Measurements from ENCODE around the gene ABTB1.

Gene ABTB1

DNA sequence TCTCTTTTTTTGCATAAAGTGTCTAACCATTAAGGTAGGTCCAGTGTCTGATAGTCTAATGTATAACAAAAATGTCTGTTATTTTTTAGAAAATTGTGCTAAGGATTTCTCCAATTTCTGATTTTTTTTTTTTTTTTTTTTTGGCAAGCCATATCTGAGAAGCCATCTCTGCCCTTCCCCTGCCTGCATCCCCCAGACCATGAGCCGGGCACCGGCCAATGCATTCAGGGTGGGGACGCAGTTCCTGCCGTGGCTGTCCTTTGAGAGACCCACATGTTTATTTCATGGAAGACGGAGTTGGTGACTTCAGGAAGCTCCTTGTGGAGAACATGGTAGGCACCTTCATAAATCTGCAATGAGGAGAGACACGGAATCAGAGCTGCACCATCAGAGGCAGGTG is 19.2 kb downstream of the ABTB1 start:
- H3K4me3 ChIP-seq (ENCODE audit: low read depth, low read length) = no peak overlapping the region
- TF ChIP-seq CTCF (IDR thresholded peaks at IDR 0.05; ENCODE audit: low read depth, low read length) = no peak
- H3K36me3 ChIP-seq = no peaks in the 10 kb centered on the region
- peaks cover 5% of the 10 kb centered on the region for H3K4me1 ChIP-seq
- no peaks in the 10 kb centered on the region for H3K9me3 ChIP-seq
- no peaks in the 10 kb centered on the region for H3K27me3 ChIP-seq
- DNase-seq = peak; percentile 2

GRCh38 chr3:127692501-127693335 is 20.0 kb downstream of the ABTB1 start:
- no peak for TF ChIP-seq CTCF (IDR thresholded peaks at IDR 0.05; ENCODE audit: low read depth, low read length)
- no peaks in the 10 kb centered on the region for H3K27me3 ChIP-seq
- no peak overlapping the region for H3K4me3 ChIP-seq (ENCODE audit: low read depth, low read length)
- no peaks in the 10 kb centered on the region for H3K36me3 ChIP-seq
- peaks cover 9% of the 10 kb centered on the region for H3K4me1 ChIP-seq
- no peaks in the 10 kb centered on the region for H3K9me3 ChIP-seq
- DNase-seq = peak; percentile 3

- DNase-seq = peak; percentile 2
- Histone ChIP-seq H3K27me3 (no peaks in the 10 kb centered on the region), H3K9me3 (no peaks in the 10 kb centered on the region), H3K36me3 (no peaks in the 10 kb centered on the region), H3K4me1 (peaks cover 16% of the 10 kb centered on the region), H3K4me3 (ENCODE audit: low read depth, low read length) (no peak overlapping the region)
- no peak for TF ChIP-seq CTCF (IDR thresholded peaks at IDR 0.05; ENCODE audit: low read depth, low read length)
Observed at GRCh38 chr3:127693336-127693843, 20.6 kb downstream of the ABTB1 start.

- peak; percentile 60 for TF ChIP-seq CTCF (IDR thresholded peaks at IDR 0.05; ENCODE audit: low read depth, low read length)
- Histone ChIP-seq H3K4me1 (peaks cover 16% of the 10 kb centered on the region), H3K9me3 (no peaks in the 10 kb centered on the region), H3K36me3 (no peaks in the 10 kb centered on the region), H3K4me3 (ENCODE audit: low read depth, low read length) (no peak overlapping the region), H3K27me3 (no peaks in the 10 kb centered on the region)
- peak; percentile 77 for DNase-seq
Observed at GRCh38 chr3:127694467-127695215, 21.9 kb downstream of the ABTB1 start.

DNA sequence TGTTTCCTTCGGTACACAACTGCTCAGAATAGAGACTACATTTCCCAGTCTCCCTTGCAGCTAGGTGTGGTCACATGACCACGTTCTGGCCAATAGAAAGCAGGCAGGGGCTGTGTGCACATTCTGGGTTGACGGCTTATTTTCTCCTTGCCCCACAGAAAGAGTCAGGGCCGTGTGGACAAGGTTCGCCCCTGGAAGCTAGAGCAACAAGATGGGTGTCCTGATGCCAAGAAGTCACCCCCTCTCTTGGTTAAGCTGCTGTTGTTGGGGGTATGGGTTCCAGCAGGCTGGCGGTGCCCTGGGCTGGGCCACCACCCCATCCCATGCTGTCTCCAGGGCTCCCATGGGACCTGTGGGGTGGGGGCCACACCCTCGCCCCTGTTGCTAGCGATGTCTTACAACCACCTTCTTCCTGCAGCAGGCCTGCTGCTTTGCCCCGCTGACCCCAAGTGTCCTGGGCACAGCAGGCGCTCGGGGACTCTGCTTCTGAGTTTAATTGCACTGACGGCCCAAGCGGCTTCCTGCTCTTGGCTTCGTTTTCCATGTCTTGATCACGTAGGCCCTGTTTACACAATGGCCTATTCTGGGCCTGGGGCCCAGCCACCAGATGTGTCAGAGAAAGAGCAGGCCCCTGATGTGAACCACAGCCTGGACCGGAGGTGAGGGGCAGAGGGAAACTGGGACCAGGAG is 24.9 kb downstream of the ABTB1 start:
- no peak for TF ChIP-seq CTCF (IDR thresholded peaks at IDR 0.05; ENCODE audit: low read depth, low read length)
- peaks cover 16% of the 10 kb centered on the region for H3K4me1 ChIP-seq
- no peaks in the 10 kb centered on the region for H3K9me3 ChIP-seq
- DNase-seq = peak; percentile 82
- H3K27me3 ChIP-seq = no peaks in the 10 kb centered on the region
- H3K4me3 ChIP-seq (ENCODE audit: low read depth, low read length) = peak overlapping the region; percentile 42
- H3K36me3 ChIP-seq = no peaks in the 10 kb centered on the region
